Measurements from ENCODE around the gene SLC9A9.
"Not testable (repeated sequence)": the region's sequence is repeated elsewhere in the genome, so short reads cannot be mapped to it uniquely, and the experiment has no call there.

Gene SLC9A9

GRCh38 chr3:143808030-143808429, 40.2 kb downstream of the SLC9A9 start:
- DNase-seq, result no peak

- DNase-seq, result no peak
Measured at GRCh38 chr3:143806038-143806437, 42.2 kb downstream of the SLC9A9 start.

- not testable (repeated sequence) for DNase-seq
Measured at GRCh38 chr3:143805476-143805875, 42.8 kb downstream of the SLC9A9 start.

- not testable (repeated sequence) for DNase-seq
Measured at GRCh38 chr3:143801046-143801445, 47.2 kb downstream of the SLC9A9 start.

- not testable (repeated sequence) for DNase-seq
Measured at GRCh38 chr3:143798151-143798550, 50.1 kb downstream of the SLC9A9 start.

GRCh38 chr3:143795874-143796273, 52.4 kb downstream of the SLC9A9 start:
- DNase-seq, result no peak

GRCh38 chr3:143794793-143795462, 53.3 kb downstream of the SLC9A9 start:
- no peak for DNase-seq

- DNase-seq, result no peak
Measured at GRCh38 chr3:143793971-143794370, 54.3 kb downstream of the SLC9A9 start.

- DNase-seq, result no peak
Measured at GRCh38 chr3:143791386-143791785, 56.9 kb downstream of the SLC9A9 start.

- no peak for DNase-seq
Measured at GRCh38 chr3:143786219-143787191, 61.8 kb downstream of the SLC9A9 start.

GRCh38 chr3:143784446-143784845, 63.8 kb downstream of the SLC9A9 start:
- DNase-seq, result no peak

GRCh38 chr3:143783851-143784370, 64.4 kb downstream of the SLC9A9 start:
- DNase-seq, result no peak

- DNase-seq, result no peak
Measured at GRCh38 chr3:143775459-143775858, 72.8 kb downstream of the SLC9A9 start.

- no peak for DNase-seq
Measured at GRCh38 chr3:143771939-143772338, 76.3 kb downstream of the SLC9A9 start.

- DNase-seq, result no peak
Measured at GRCh38 chr3:143771258-143771657, 77.0 kb downstream of the SLC9A9 start.

- DNase-seq, result no peak
Measured at GRCh38 chr3:143770391-143770790, 77.9 kb downstream of the SLC9A9 start.

GRCh38 chr3:143769616-143770015, 78.7 kb downstream of the SLC9A9 start:
- no peak for DNase-seq

GRCh38 chr3:143764840-143765239, 83.4 kb downstream of the SLC9A9 start:
- DNase-seq, result no peak

GRCh38 chr3:143763564-143764162, 84.6 kb downstream of the SLC9A9 start:
- DNase-seq, result no peak

GRCh38 chr3:143757691-143758090, 90.6 kb downstream of the SLC9A9 start:
- DNase-seq, result no peak

- no peak for DNase-seq
Measured at GRCh38 chr3:143755978-143756377, 92.3 kb downstream of the SLC9A9 start.

- no peak for DNase-seq
Measured at GRCh38 chr3:143754090-143754489, 94.2 kb downstream of the SLC9A9 start.

- DNase-seq, result no peak
Measured at GRCh38 chr3:143753456-143753855, 94.8 kb downstream of the SLC9A9 start.
